ENCODE results near the gene NINJ1. TPM values are rescaled to one million over a fixed set of nuclear protein-coding genes. Genes with fewer than 3 reads are reported as not detected.

The NINJ1 gene
- total and polyA plus RNA-seq, 2 of the 13 experiments (the other 11 are each of a cell fraction or from before 2014, with no cell fraction given) = 81.2 to 92.1 TPM

- Histone ChIP-seq H3K36me3 (replicated peaks in 1 of 2; ENCODE audit: control insufficient read depth in 1 of 2, insufficient read depth in 2 of 2, low read length in 2 of 2) (peaks cover 30 to 45% of the 10 kb centered on the region in 2 experiments; a peak in 4 of 5 replicates), H2AFZ (ENCODE audit: low read length) (no peak overlapping the region), H3K27ac (ENCODE audit: extremely low read length, insufficient read depth, low read length) (no peak overlapping the region), H3K9me3 (ENCODE audit: low read length) (no peaks in the 10 kb centered on the region), H3K27me3 (ENCODE audit: control insufficient read depth in 1 of 2, insufficient read depth in 2 of 2, low read length in 2 of 2) (no peaks in the 10 kb centered on the region), H3K4me3 (replicated peaks in 1 of 3; ENCODE audit: insufficient read depth in 1 of 3, low read depth in 2 of 3, low read length in 3 of 3) (no peak overlapping the region), H3K4me2 (ENCODE audit: low read depth, low read length) (no peak overlapping the region), H3K79me2 (ENCODE audit: insufficient read depth, low read length) (peaks cover 6% of the 10 kb centered on the region), H3K9ac (ENCODE audit: insufficient read depth, low read depth, low read length) (no peak overlapping the region), H3K4me1 (ENCODE audit: insufficient read depth, low read length) (peaks cover 36% of the 10 kb centered on the region), H4K20me1 (ENCODE audit: insufficient read depth, low read length) (no peaks in the 10 kb centered on the region)
- no peak for DNase-seq (ENCODE audit: low spot score)
- BruUV-seq (replicated peaks) = no TSS peak
- FAIRE-seq = no peak
- ATAC-seq = no peak
- in situ Hi-C loops (cut with HindIII; ENCODE audit: extremely low pct_ligation_motif_present, low pct_unique_long_range_greater_than_20kb) = no loop called here
- intact Hi-C loops (cut with micrococcal nuclease; ENCODE audit: unreplicated experiment) = no loop called here
- 92% methylated on average over 15 of the region's 20 CpGs for WGBS (ENCODE audit: low lambda C conversion rate)
- ChIA-PET CTCF (ENCODE audit: low intra/inter-chr PET ratio, low total read pairs) (no interaction called here), POLR2A (interaction anchor here (0.6 to 13.7 kb wide), 3 partner anchors 10 to 479 kb away, joined by 3 to 195 read pairs (median 3); partner anchors contain the start of gene NINJ1)
- TF ChIP-seq KDM6A (CRISPR knock-in tag; IDR thresholded peaks at IDR 0.05; ENCODE audit: low read depth) (no peak), ZZZ3 (CRISPR knock-in tag; IDR thresholded peaks at IDR 0.05; ENCODE audit: borderline replicate concordance) (no peak), ZBTB37 (CRISPR knock-in tag; IDR thresholded peaks at IDR 0.05) (no peak), ZNF768 (CRISPR knock-in tag; IDR thresholded peaks at IDR 0.05) (peak; percentile 86), RBM22 (optimal IDR thresholded peaks at IDR 0.05; ENCODE audit: low read length) (peak; percentile 92), NONO (IDR thresholded peaks at IDR 0.05) (no peak), NONO (CRISPR knock-in tag; conservative IDR thresholded peaks at IDR 0.05) (0 out of 2 replicates have a peak, but pooled peaks have one; percentile 35), ZBTB38 (CRISPR knock-in tag; IDR thresholded peaks at IDR 0.05) (0 out of 2 replicates have a peak, but pooled peaks have one; percentile 30), ZBTB49 (CRISPR knock-in tag; IDR thresholded peaks at IDR 0.05; ENCODE audit: borderline replicate concordance) (no peak), ZFY (CRISPR knock-in tag; IDR thresholded peaks at IDR 0.05) (no peak), CENPX (CRISPR knock-in tag; IDR thresholded peaks at IDR 0.05) (no peak), AGO2 (optimal IDR thresholded peaks at IDR 0.05; ENCODE audit: low read depth, low read length) (peak; percentile 40), ZNF7 (CRISPR knock-in tag; IDR thresholded peaks at IDR 0.05) (no peak), REL (CRISPR knock-in tag; conservative IDR thresholded peaks at IDR 0.05) (no peak), FLYWCH1 (CRISPR knock-in tag; IDR thresholded peaks at IDR 0.05) (no peak), HMGA1 (CRISPR knock-in tag; conservative IDR thresholded peaks at IDR 0.05) (no peak), KDM3A (CRISPR knock-in tag; IDR thresholded peaks at IDR 0.05; ENCODE audit: low read depth) (no peak)
- TF ChIP-seq, protein P1, sequence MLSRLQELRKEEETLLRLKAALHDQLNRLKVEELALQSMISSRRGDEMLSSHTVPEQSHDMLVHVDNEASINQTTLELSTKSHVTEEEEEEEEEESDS (CRISPR knock-in tag; IDR thresholded peaks at IDR 0.05; ENCODE audit: borderline replicate concordance) = no peak
- TF ChIP-seq, protein P2, sequence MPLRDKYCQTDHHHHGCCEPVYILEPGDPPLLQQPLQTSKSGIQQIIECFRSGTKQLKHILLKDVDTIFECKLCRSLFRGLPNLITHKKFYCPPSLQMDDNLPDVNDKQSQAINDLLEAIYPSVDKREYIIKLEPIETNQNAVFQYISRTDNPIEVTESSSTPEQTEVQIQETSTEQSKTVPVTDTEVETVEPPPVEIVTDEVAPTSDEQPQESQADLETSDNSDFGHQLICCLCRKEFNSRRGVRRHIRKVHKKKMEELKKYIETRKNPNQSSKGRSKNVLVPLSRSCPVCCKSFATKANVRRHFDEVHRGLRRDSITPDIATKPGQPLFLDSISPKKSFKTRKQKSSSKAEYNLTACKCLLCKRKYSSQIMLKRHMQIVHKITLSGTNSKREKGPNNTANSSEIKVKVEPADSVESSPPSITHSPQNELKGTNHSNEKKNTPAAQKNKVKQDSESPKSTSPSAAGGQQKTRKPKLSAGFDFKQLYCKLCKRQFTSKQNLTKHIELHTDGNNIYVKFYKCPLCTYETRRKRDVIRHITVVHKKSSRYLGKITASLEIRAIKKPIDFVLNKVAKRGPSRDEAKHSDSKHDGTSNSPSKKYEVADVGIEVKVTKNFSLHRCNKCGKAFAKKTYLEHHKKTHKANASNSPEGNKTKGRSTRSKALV (CRISPR knock-in tag; IDR thresholded peaks at IDR 0.05) = no peak
Measured at GRCh38 chr9:93121316-93122241, 12.5 kb downstream of the NINJ1 start.
